GM19324 (cell line): ENCODE results near the gene EPN1.
A peak's percentile ranks its signal among the peaks of the same experiment; 100 is the strongest.

Experiments used
- ATAC-seq: cut with Tn5 transposase; IDR thresholded peaks from one replicate; pipeline ENCODE4 v1.9.1; 2021; ENCODE audit warnings: mild to moderate bottlenecking, moderate library complexity; ENCODE audit not compliant: unreplicated experiment, low FRiP score

EPN1 gene

GRCh38 chr19:55676889-55677505 is 2.0 kb downstream of the EPN1 start:
- ATAC-seq, result no peak

- ATAC-seq, result no peak
Measured at GRCh38 chr19:55677572-55678028, 2.6 kb downstream of the EPN1 start.

- peak; percentile 66 for ATAC-seq
Measured at GRCh38 chr19:55678121-55678671, 3.2 kb downstream of the EPN1 start.

- ATAC-seq, result no peak
Measured at GRCh38 chr19:55679343-55680257, 4.6 kb downstream of the EPN1 start.

- ATAC-seq, result no peak
Measured at GRCh38 chr19:55680339-55681130, 5.5 kb downstream of the EPN1 start.

- ATAC-seq, result no peak
Measured at GRCh38 chr19:55681131-55682092, 6.4 kb downstream of the EPN1 start.

GRCh38 chr19:55683449-55684261 is 8.6 kb downstream of the EPN1 start:
- no peak for ATAC-seq

- no peak for ATAC-seq
Measured at GRCh38 chr19:55684946-55685681, 10.1 kb downstream of the EPN1 start.

GRCh38 chr19:55685776-55686175 is 10.8 kb downstream of the EPN1 start:
- ATAC-seq, result no peak

GRCh38 chr19:55686311-55687050 is 11.5 kb downstream of the EPN1 start:
- ATAC-seq, result no peak

- ATAC-seq, result no peak
Measured at GRCh38 chr19:55687281-55688201, 12.5 kb downstream of the EPN1 start.

- ATAC-seq, result no peak
Measured at GRCh38 chr19:55688422-55689218, 13.6 kb downstream of the EPN1 start.

GRCh38 chr19:55689411-55690108 is 14.5 kb downstream of the EPN1 start:
- no peak for ATAC-seq

GRCh38 chr19:55690109-55690768 is 15.2 kb downstream of the EPN1 start:
- ATAC-seq, result no peak
